HCT116 (cell line): ENCODE data around the gene HK2. TPM values are rescaled to one million over a fixed set of nuclear protein-coding genes. Genes with fewer than 3 reads are reported as not detected.

Source experiments
- ATAC-seq: fragments of 200-7000 bp; cut with Tn5 transposase; 2 replicates; pipeline ENCODE4 v1.9.1; 2020; ENCODE audit warnings: mild to moderate bottlenecking, moderate library complexity
- BruUV-seq: library from RNA; stranded (reverse); fragments of 400-500 nt; replicated peaks from 2 replicates; lab custom pipeline; 2021; lab: Mats Ljungman, UMichigan
- CTCF ChIA-PET: fragments of 300-600 bp; sonication (Branson Sonifier 250); formaldehyde crosslinking; loops from one replicate; lab custom pipeline; 2021; ENCODE audit warnings: antibody characterized with exemption; lab: Charles Lee
- POLR2A ChIA-PET: fragments of 300-600, 350-600 bp; sonication (Branson Sonifier 250); formaldehyde crosslinking; loops from one replicate; lab custom pipeline; 2021; ENCODE audit warnings: antibody characterized with exemption; lab: Charles Lee
- RAD21 ChIA-PET, 2 experiments: fragments of 300-600 bp; sonication (Branson Sonifier 250); formaldehyde crosslinking; loops; one replicate each; lab custom pipeline; 2023; ENCODE audit warnings: low total read pairs in 2 of 2; ENCODE audit not compliant: uncharacterized antibody in 2 of 2, unreplicated experiment in 2 of 2, low non-redundant PET in 1 of 2; lab: Charles Lee
- DNase-seq: peaks from one replicate; pipeline ENCODE4 v3.0.0-alpha.2; 2010; ENCODE audit warnings: low read depth, low spot score
- H2AFZ ChIP-seq: fragments of 200-600 bp; shearing (Covaris generic), sonication (generic); 2 replicates; pipeline ENCODE4 v1.6.1; 2017; ENCODE audit warnings: low read depth, mixed run types, mixed read lengths, antibody characterized with exemption, low read length; ENCODE audit not compliant: poor library complexity, severe bottlenecking
- H3K27ac ChIP-seq: 2 replicates; pipeline ENCODE4 v1.5.1; 2012; ENCODE audit warnings: low read depth, low read length
- H3K27me3 ChIP-seq: fragments of 200-600 bp; sonication (generic); 2 replicates; pipeline ENCODE4 v1.6.1; 2016; ENCODE audit warnings: mixed run types, low read length, mixed read lengths; ENCODE audit not compliant: insufficient read depth
- H3K36me3 ChIP-seq, 2 experiments: fragments of 200-500 bp in 1 of 2; fragments of 200-600 bp in 1 of 2; sonication (Bioruptor generic) in 1 of 2; sonication (generic) in 1 of 2; 2 replicates each; pipeline versions ENCODE4 v1.5.1 to v1.6.1; 2014 to 2016; ENCODE audit warnings: low read length in 2 of 2, inconsistent platforms in 1 of 2, mixed read lengths in 1 of 2, mixed run types in 1 of 2; ENCODE audit not compliant: insufficient read depth in 2 of 2, control insufficient read depth in 1 of 2
- H3K4me1 ChIP-seq, 2 experiments: fragments of 200-600 bp in 1 of 2; sonication (generic) in 1 of 2; 2 replicates each; pipeline versions ENCODE4 v1.5.1 to v1.6.1; 2012 to 2017; ENCODE audit warnings: low read length in 2 of 2, inconsistent platforms in 1 of 2, mild to moderate bottlenecking in 1 of 2, mixed read lengths in 1 of 2, mixed run types in 1 of 2, moderate library complexity in 1 of 2; ENCODE audit not compliant: insufficient read depth in 2 of 2, control insufficient read depth in 1 of 2
- H3K4me2 ChIP-seq: fragments of 200-600 bp; sonication (generic); 2 replicates; pipeline ENCODE4 v1.6.1; 2017; ENCODE audit warnings: mixed run types, low read length, mixed read lengths
- H3K4me3 ChIP-seq, 2 experiments: fragments of 200-600 bp in 1 of 2; sonication (generic) in 1 of 2; replicated peaks in 1 of 2; 2 replicates each; pipeline ENCODE4 v1.5.1; 2011 to 2016; ENCODE audit warnings: low read length in 2 of 2, control low read depth in 1 of 2, low read depth in 1 of 2, mild to moderate bottlenecking in 1 of 2, mixed read lengths in 1 of 2, mixed run types in 1 of 2
- H3K79me2 ChIP-seq: fragments of 200-600 bp; sonication (generic); 2 replicates; pipeline ENCODE4 v1.6.1; 2017; ENCODE audit warnings: mild to moderate bottlenecking, mixed run types, low read length, moderate library complexity, mixed read lengths; ENCODE audit not compliant: insufficient read depth
- H3K9ac ChIP-seq: fragments of 200-600 bp; sonication (generic); 2 replicates; pipeline ENCODE4 v1.6.1; 2016; ENCODE audit warnings: low read length, mixed read lengths
- H3K9me2 ChIP-seq: fragments of 200-600 bp; sonication (generic), shearing (Covaris generic); 2 replicates; pipeline ENCODE4 v1.6.1; 2017; ENCODE audit warnings: mixed run types, mild to moderate bottlenecking, moderate library complexity; ENCODE audit not compliant: insufficient read depth
- H3K9me3 ChIP-seq, 2 experiments: fragments of 200-500 bp in 1 of 2; fragments of 200-600 bp in 1 of 2; sonication (Bioruptor generic) in 1 of 2; sonication (generic) in 1 of 2; 2 replicates each; pipeline ENCODE4 v1.6.1; 2014 to 2017; ENCODE audit warnings: low read length in 2 of 2, mixed read lengths in 2 of 2, inconsistent platforms in 1 of 2, low read depth in 1 of 2, mild to moderate bottlenecking in 1 of 2, mixed run types in 1 of 2, moderate library complexity in 1 of 2; ENCODE audit not compliant: control insufficient read depth in 1 of 2, insufficient read depth in 1 of 2
- H4K20me1 ChIP-seq: fragments of 200-600 bp; sonication (generic), shearing (Covaris generic); 2 replicates; pipeline ENCODE4 v1.6.1; 2017; ENCODE audit warnings: mixed run types, mild to moderate bottlenecking, moderate library complexity; ENCODE audit not compliant: insufficient read depth
- ATF3 ChIP-seq: IDR thresholded peaks from 2 replicates; pipeline ENCODE4 v1.6.1; 2012
- CBX3 ChIP-seq: IDR thresholded peaks from 2 replicates; pipeline ENCODE4 v1.6.1; 2012; ENCODE audit warnings: low read depth
- CEBPB ChIP-seq: IDR thresholded peaks from 2 replicates; pipeline ENCODE4 v1.6.1; 2012; ENCODE audit warnings: low read depth
- CTCF ChIP-seq, 3 experiments: fragments of 200-600 bp in 1 of 3; sonication (generic) in 1 of 3; IDR thresholded peaks in 2 of 3; conservative IDR thresholded peaks in 1 of 3; 2 replicates each; pipeline ENCODE4 v1.5.1; 2012 to 2017; ENCODE audit warnings: low read depth in 2 of 3, low read length in 2 of 3, antibody characterized with exemption in 1 of 3, borderline replicate concordance in 1 of 3, control low read depth in 1 of 3, mild to moderate bottlenecking in 1 of 3, mixed read lengths in 1 of 3, mixed run types in 1 of 3, moderate library complexity in 1 of 3; ENCODE audit not compliant: insufficient read depth in 1 of 3
- EZH2 ChIP-seq: fragments of 200-600 bp; sonication (generic); IDR thresholded peaks from 2 replicates; pipeline ENCODE4 v1.6.1; 2017; ENCODE audit warnings: antibody characterized with exemption, mixed run types
- EZH2phosphoT487 ChIP-seq: fragments of 200-600 bp; IDR thresholded peaks from 2 replicates; pipeline ENCODE4 v1.6.1; 2018; ENCODE audit warnings: antibody characterized with exemption, borderline replicate concordance
- FOSL1 ChIP-seq: IDR thresholded peaks from 2 replicates; pipeline ENCODE4 v1.6.1; 2012; ENCODE audit warnings: low read depth
- POLR2A ChIP-seq: IDR thresholded peaks from 2 replicates; pipeline ENCODE4 v1.7.0; 2011; ENCODE audit warnings: borderline replicate concordance; ENCODE audit not compliant: insufficient read depth, insufficient read length; ENCODE audit errors: extremely low read depth
- POLR2AphosphoS5 ChIP-seq: IDR thresholded peaks from 2 replicates; pipeline ENCODE4 v1.6.1; 2011; ENCODE audit warnings: mild to moderate bottlenecking, low read depth, low read length, moderate library complexity
- RAD21 ChIP-seq: IDR thresholded peaks from 2 replicates; pipeline ENCODE4 v1.6.1; 2012; ENCODE audit warnings: low read depth, mild to moderate bottlenecking
- SIN3A ChIP-seq: IDR thresholded peaks from 2 replicates; pipeline ENCODE4 v1.6.1; 2012; ENCODE audit warnings: low read depth
- SP1 ChIP-seq: IDR thresholded peaks from 2 replicates; pipeline ENCODE4 v1.6.1; 2012; ENCODE audit warnings: low read depth
- ZBTB33 ChIP-seq: IDR thresholded peaks from 2 replicates; pipeline ENCODE4 v1.6.1; 2011; ENCODE audit warnings: mild to moderate bottlenecking, low read length, moderate library complexity; ENCODE audit not compliant: insufficient replicate concordance; ENCODE audit errors: extremely low read depth
- ZFX ChIP-seq: fragments of 450-650 bp; IDR thresholded peaks from 2 replicates; pipeline ENCODE4 v1.6.1; 2017
- ZNF274 ChIP-seq: fragments of 200-500 bp; sonication (Bioruptor generic); IDR thresholded peaks from 2 replicates; pipeline ENCODE4 v1.6.1; 2014; ENCODE audit warnings: mild to moderate bottlenecking, low read depth, low read length, inconsistent platforms
- intact Hi-C: fragments of 100-400 bp; cut with micrococcal nuclease; formaldehyde crosslinking; loops from 2 replicates; pipeline ENCODE4 v1.10.0; 2022
- total RNA-seq: library from RNA; stranded (reverse); gene quantifications from one replicate; pipeline ENCODE4 v1.2.1, GENCODE V29; 2021; ENCODE audit not compliant: unreplicated experiment

The HK2 gene
- total RNA-seq, 1 experiment from 2014 or later, result 42.5 TPM

DNA sequence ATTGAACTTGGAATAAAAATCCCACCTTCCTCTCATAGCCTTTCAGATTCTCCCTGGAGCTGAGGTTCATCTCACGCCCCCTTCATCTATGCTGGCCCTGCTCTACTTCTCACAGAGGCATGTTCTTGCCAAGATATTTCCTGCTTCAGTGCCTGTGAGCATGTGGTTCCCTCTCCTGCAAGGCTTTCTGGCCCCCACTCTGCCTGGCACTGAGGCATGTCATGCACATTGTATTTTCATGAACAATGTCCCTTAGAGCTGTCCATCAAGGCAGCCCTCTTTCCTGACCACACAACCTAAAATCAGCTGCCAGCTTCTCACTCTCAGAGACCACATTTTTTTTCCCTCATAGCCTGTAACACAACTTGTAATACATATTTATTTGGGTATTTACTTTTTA lies 18.0 kb upstream of the HK2 start:
- H3K9ac ChIP-seq, result no peak overlapping the region
- TF ChIP-seq POLR2AphosphoS5, result no peak
- BruUV-seq, result no TSS peak
- H3K9me2 ChIP-seq, result no peaks in the 10 kb centered on the region
- CTCF ChIA-PET, result no interaction called here
- no peaks in the 10 kb centered on the region for H4K20me1 ChIP-seq
- H3K36me3 ChIP-seq, result no peaks in the 10 kb centered on the region
- DNase-seq (no peak), ATAC-seq (no peak)
- no peak overlapping the region for H2AFZ ChIP-seq
- H3K79me2 ChIP-seq, result no peaks in the 10 kb centered on the region
- no peaks in the 10 kb centered on the region; the same call in 1 of the 2 replicates for H3K27me3 ChIP-seq
- intact Hi-C loops, result loop anchor here (5.0 kb wide), 1 partner anchor 526 kb away; no protein-coding TSS in a partner anchor
- H3K9me3 ChIP-seq, result no peaks in the 10 kb centered on the region
- H3K4me3 ChIP-seq, result no peak overlapping the region
- POLR2A ChIA-PET, result no interaction called here
- RAD21 ChIA-PET, result no interaction called here
- no peaks in the 10 kb centered on the region for H3K4me1 ChIP-seq
- H3K27ac ChIP-seq, result no peak overlapping the region
- no peak overlapping the region for H3K4me2 ChIP-seq

- Histone ChIP-seq H3K4me1 (no peaks in the 10 kb centered on the region), H3K9ac (no peak overlapping the region), H3K27ac (no peak overlapping the region), H4K20me1 (no peaks in the 10 kb centered on the region), H3K4me2 (no peak overlapping the region), H3K4me3 (no peak overlapping the region), H3K9me2 (no peaks in the 10 kb centered on the region), H3K27me3 (no peaks in the 10 kb centered on the region), H3K9me3 (no peaks in the 10 kb centered on the region), H3K79me2 (no peaks in the 10 kb centered on the region), H2AFZ (no peak overlapping the region), H3K36me3 (no peaks in the 10 kb centered on the region)
- ChIA-PET CTCF (no interaction called here), RAD21 (no interaction called here), POLR2A (no interaction called here)
- no peak for ATAC-seq
- intact Hi-C loops, result loop anchor here (5.0 kb wide), 1 partner anchor 526 kb away; no protein-coding TSS in a partner anchor
- no peak for DNase-seq
- no TSS peak for BruUV-seq
- TF ChIP-seq RAD21 (no peak), ZNF274 (no peak), POLR2A (no peak), ATF3 (no peak), POLR2AphosphoS5 (no peak), ZBTB33 (no peak), EZH2phosphoT487 (no peak), FOSL1 (no peak), SIN3A (no peak), SP1 (no peak), CEBPB (no peak), CTCF (IDR thresholded peaks at IDR 0.05 in 2 of 3, conservative IDR thresholded peaks at IDR 0.05 in 1 of 3; ENCODE audit: borderline replicate concordance in 1 of 3, insufficient read depth in 1 of 3, low read depth in 2 of 3, low read length in 2 of 3) (no peak), CBX3 (no peak), ZFX (no peak), EZH2 (no peak)
Measured at GRCh38 chr2:74816540-74817303, 17.2 kb upstream of the HK2 start.
